PFSK-1 (cell line): Measurements from ENCODE around the gene ACTRT3.

Experiments used
- FOXP2 ChIP-seq: optimal IDR thresholded peaks from 2 replicates; pipeline ENCODE3; 2011; ENCODE audit warnings: borderline replicate concordance, control low read depth, inconsistent platforms; ENCODE audit not compliant: insufficient read depth; ENCODE audit errors: extremely low read length, extremely low read depth
- POLR2AphosphoS5 ChIP-seq: IDR thresholded peaks from 2 replicates; pipeline ENCODE4 v1.6.1; 2012; ENCODE audit warnings: low read depth, mild to moderate bottlenecking, control low read depth, low read length, moderate library complexity
- REST ChIP-seq, 2 experiments: IDR thresholded peaks; 2 replicates each; pipeline versions ENCODE4 v1.6.1 to v1.8.0; 2011 to 2012; ENCODE audit warnings: low read depth in 2 of 2, low read length in 2 of 2, control low read depth in 1 of 2, inconsistent platforms in 1 of 2, mild to moderate bottlenecking in 1 of 2, moderate library complexity in 1 of 2; ENCODE audit not compliant: insufficient read depth in 1 of 2
- SIN3A ChIP-seq: IDR thresholded peaks from 2 replicates; pipeline ENCODE4 v1.6.1; 2012; ENCODE audit warnings: mild to moderate bottlenecking, low read length, moderate library complexity, borderline replicate concordance; ENCODE audit not compliant: insufficient read depth
- TAF1 ChIP-seq: IDR thresholded peaks from 2 replicates; pipeline ENCODE4 v1.6.1; 2012; ENCODE audit warnings: low read length, control low read depth, borderline replicate concordance; ENCODE audit not compliant: insufficient read depth

The ACTRT3 gene

DNA sequence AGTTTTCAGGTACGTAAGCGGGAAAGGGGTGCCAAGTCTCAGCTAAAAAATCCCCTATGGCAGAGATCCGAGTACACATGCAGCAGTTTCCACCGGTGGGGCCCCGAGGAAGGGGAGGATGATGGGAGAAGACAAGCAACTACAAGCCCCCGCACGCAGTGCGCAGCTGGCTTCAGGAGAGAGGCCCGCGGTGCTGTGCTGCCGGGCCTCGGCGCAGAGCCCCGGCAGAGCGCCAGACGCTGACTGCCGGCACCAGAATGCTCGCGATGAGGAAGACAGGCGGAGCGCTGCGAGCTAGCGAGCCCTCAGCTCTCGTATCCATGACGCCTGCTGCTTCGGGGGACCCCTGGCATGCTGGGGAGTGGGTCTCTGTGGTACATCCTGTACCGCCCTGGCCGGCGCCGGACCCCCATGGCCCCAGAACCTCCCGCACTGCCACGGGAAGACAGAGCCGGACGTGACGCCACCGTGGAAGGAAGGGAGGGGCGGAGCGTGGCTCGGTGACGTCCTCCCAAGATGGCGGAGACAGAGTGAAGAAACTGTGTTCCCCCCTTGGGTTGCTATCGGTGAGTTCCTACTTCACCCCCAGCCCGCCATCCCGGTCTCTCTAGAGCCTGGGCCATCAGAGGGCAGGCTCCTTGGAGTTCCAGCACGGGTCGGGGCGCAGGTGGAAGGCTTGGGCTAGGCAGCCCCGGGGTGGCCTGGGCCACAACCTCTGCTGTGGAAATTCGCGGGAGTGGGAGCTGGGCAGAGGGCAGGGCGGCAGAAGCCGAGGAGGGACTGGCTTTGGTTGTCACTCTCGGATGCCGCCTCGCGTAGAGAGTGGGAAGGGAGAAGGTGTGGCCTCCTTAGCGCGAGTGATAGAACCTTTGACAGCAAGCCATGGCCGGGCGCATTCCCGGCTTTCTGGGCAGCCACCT lies 3.8 kb upstream of the ACTRT3 start, which contains the start of gene MYNN:
MYNN (plus strand) TSS at position 500 of the 920 bp plus-strand sequence. CDS start 900 bp downstream, outside the sequence.
- no peak for TF ChIP-seq REST (IDR thresholded peaks at IDR 0.05; ENCODE audit: insufficient read depth in 1 of 2, low read depth in 2 of 2, low read length in 2 of 2)
- TF ChIP-seq TAF1, result peak; percentile 84; the same call in 1 of the 2 replicates
- TF ChIP-seq FOXP2, result no peak
- TF ChIP-seq POLR2AphosphoS5, result peak; percentile 76
- no peak for TF ChIP-seq SIN3A

- TF ChIP-seq REST (IDR thresholded peaks at IDR 0.05; ENCODE audit: insufficient read depth in 1 of 2, low read depth in 2 of 2, low read length in 2 of 2), result no peak
- TF ChIP-seq POLR2AphosphoS5, result no peak; the same call in 1 of the 2 replicates
These were observed 3.0 kb upstream of the ACTRT3 start for GRCh38 chr3:169772305-169772896.

GRCh38 chr3:169771497-169772304 lies 2.3 kb upstream of the ACTRT3 start:
- no peak for TF ChIP-seq FOXP2
- no peak for TF ChIP-seq SIN3A
- TF ChIP-seq POLR2AphosphoS5, result no peak
- no peak for TF ChIP-seq TAF1
- no peak for TF ChIP-seq REST (IDR thresholded peaks at IDR 0.05; ENCODE audit: insufficient read depth in 1 of 2, low read depth in 2 of 2, low read length in 2 of 2)

DNA sequence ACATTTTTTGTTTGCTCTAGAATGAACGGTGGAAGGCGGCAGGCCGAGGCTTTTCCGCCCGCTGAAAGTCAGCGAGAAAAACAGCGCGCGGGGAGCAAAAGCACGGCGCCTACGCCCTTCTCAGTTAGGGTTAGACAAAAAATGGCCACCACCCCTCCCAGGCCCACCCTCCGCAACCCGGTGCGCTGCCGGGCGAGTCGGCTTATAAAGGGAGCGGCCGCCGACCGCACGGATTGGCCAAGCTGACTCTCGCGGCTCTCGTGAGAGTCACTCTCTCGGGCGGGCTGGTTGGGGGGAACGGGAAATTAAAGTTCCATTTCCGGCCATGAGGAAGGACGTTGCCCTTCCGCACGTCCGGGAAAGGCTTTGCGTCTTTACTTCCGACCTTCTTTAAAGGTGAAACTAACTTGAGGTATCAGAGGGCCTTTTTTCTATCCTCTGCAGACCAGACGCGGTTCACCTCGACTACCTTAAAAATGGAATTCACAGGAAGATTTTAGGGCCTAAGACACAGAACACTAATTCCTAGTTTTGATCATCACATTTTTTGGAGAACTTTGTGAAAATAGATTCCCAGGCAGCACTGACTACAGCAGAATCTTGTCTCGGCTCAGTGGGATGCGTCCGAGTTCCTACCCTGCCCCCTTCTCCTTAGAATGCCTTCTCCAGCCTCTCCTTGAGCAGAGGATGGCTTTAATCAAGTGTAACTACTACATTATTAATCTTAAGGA lies 4.3 kb downstream of the ACTRT3 start, which contains the start of gene TERC:
TERC (minus strand) TSS at position 179 of the 731 bp plus-strand sequence.
- 0 out of 2 replicates have a peak, but pooled peaks have one; percentile 30 for TF ChIP-seq TAF1
- TF ChIP-seq POLR2AphosphoS5, result peak; percentile 70
- no peak for TF ChIP-seq SIN3A

GRCh38 chr3:169764312-169764881 lies 5.0 kb downstream of the ACTRT3 start:
- TF ChIP-seq FOXP2 (no peak), SIN3A (no peak), TAF1 (no peak), REST (IDR thresholded peaks at IDR 0.05; ENCODE audit: insufficient read depth in 1 of 2, low read depth in 2 of 2, low read length in 2 of 2) (no peak), POLR2AphosphoS5 (no peak)
